ENCODE results near the gene UBE2N. TPM values are rescaled to one million over a fixed set of nuclear protein-coding genes. Genes with fewer than 3 reads are reported as not detected.
"Not testable (repeated sequence)": the region's sequence is repeated elsewhere in the genome, so short reads cannot be mapped to it uniquely, and the experiment has no call there.

Gene UBE2N
- polyA plus RNA-seq, 1 experiment = 159 TPM

- POLR2A ChIA-PET = no interaction called here
- H3K27ac ChIP-seq (ENCODE audit: low read depth, low read length) = no peak overlapping the region
- H3K4me3 ChIP-seq (ENCODE audit: low read depth, low read length) = no peak overlapping the region
- DNase-seq (ENCODE audit: low read depth, low spot score) = no peak
- CTCF ChIA-PET = interaction anchor here (1.0 to 5.5 kb wide), 3 partner anchors 14 to 668 kb away, joined by 3 to 32 read pairs (median 3); no protein-coding TSS in a partner anchor
- no peak for TF ChIP-seq CTCF (IDR thresholded peaks at IDR 0.05; ENCODE audit: low read depth, low read length)
- H3K9me3 ChIP-seq (ENCODE audit: control insufficient read depth, insufficient read depth, low read length) = no peaks in the 10 kb centered on the region
- H3K27me3 ChIP-seq (ENCODE audit: control insufficient read depth, insufficient read depth, low read length) = no peaks in the 10 kb centered on the region
These were observed 7.4 kb downstream of the UBE2N start for GRCh38 chr12:93434256-93434865.

GRCh38 chr12:93432031-93432430 is 9.7 kb downstream of the UBE2N start:
- CTCF ChIA-PET = interaction anchor here (1.4 to 2.0 kb wide), 2 partner anchors 13 to 670 kb away, joined by 6 to 8 read pairs; no protein-coding TSS in a partner anchor
- POLR2A ChIA-PET = interaction anchor here (0.6 kb wide), 1 partner anchor 347 kb away, joined by 3 read pairs; no protein-coding TSS in a partner anchor

DNA sequence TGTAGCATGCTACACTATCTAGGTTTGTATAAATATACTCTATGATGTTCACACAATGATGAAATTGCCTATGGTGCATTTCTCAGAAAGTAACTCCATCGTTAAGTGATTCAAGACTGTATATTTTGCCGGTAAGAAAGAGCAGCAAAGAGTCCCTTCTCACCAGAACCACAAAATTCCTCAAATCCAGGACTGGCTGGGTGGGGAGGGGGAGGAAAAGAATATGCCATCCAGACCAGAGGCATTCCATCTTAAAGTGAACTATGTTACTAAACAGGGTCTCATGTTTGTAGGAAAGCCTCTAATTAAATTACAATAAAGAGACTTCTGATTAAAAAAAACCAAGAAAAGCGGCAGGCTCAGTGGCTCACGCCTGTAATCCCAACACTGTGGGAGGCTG is 11.5 kb downstream of the UBE2N start:
- no peak overlapping the region for H3K27ac ChIP-seq (ENCODE audit: low read depth, low read length)
- no peak for TF ChIP-seq CTCF (IDR thresholded peaks at IDR 0.05; ENCODE audit: low read depth, low read length)
- POLR2A ChIA-PET = no interaction called here
- CTCF ChIA-PET = interaction anchor here (0.9 to 1.2 kb wide), 3 partner anchors 11 to 672 kb away, joined by 3 to 12 read pairs (median 3); no protein-coding TSS in a partner anchor
- H3K27me3 ChIP-seq (ENCODE audit: control insufficient read depth, insufficient read depth, low read length) = no peaks in the 10 kb centered on the region
- DNase-seq (ENCODE audit: low read depth, low spot score) = no peak
- no peak overlapping the region for H3K4me3 ChIP-seq (ENCODE audit: low read depth, low read length)
- H3K9me3 ChIP-seq (ENCODE audit: control insufficient read depth, insufficient read depth, low read length) = no peaks in the 10 kb centered on the region

More at GRCh38 chr12:93432031-93432430, 9.7 kb downstream of the UBE2N start:
- H3K4me3 ChIP-seq (ENCODE audit: low read depth, low read length); DNase-seq (ENCODE audit: low read depth, low spot score); H3K27ac ChIP-seq (ENCODE audit: low read depth, low read length); H3K9me3 ChIP-seq (ENCODE audit: control insufficient read depth, insufficient read depth, low read length); H3K27me3 ChIP-seq (ENCODE audit: control insufficient read depth, insufficient read depth, low read length): not testable (repeated sequence)

DNA sequence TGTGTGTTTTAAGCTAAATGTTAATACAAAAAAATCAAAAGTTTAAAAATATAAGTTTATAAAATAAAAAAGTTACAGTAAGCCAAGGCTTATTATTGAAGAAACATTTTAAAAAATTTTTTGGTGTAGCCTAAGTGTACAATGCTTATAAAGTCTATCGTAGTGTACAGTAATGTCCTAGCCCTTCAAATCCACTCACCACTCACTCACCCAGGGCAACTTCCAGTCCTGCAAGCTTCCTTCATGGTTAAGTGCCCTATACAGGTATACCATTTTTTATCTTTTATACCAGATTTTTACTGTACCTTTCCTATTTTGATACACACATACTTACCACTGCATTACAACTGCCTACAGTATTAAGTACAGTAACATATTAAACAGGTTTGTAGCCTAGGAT is 11.9 kb downstream of the UBE2N start:
- Histone ChIP-seq H3K4me3 (ENCODE audit: low read depth, low read length) (no peak overlapping the region), H3K9me3 (ENCODE audit: control insufficient read depth, insufficient read depth, low read length) (no peaks in the 10 kb centered on the region), H3K27me3 (ENCODE audit: control insufficient read depth, insufficient read depth, low read length) (no peaks in the 10 kb centered on the region), H3K27ac (ENCODE audit: low read depth, low read length) (no peak overlapping the region)
- DNase-seq (ENCODE audit: low read depth, low spot score) = no peak
- no peak for TF ChIP-seq CTCF (IDR thresholded peaks at IDR 0.05; ENCODE audit: low read depth, low read length)
- POLR2A ChIA-PET = no interaction called here
- CTCF ChIA-PET = interaction anchor here (0.9 to 1.2 kb wide), 3 partner anchors 10 to 672 kb away, joined by 3 to 12 read pairs (median 3); no protein-coding TSS in a partner anchor

- Histone ChIP-seq H3K27ac (ENCODE audit: low read depth, low read length) (no peak overlapping the region), H3K27me3 (ENCODE audit: control insufficient read depth, insufficient read depth, low read length) (no peaks in the 10 kb centered on the region), H3K4me3 (ENCODE audit: low read depth, low read length) (no peak overlapping the region), H3K9me3 (ENCODE audit: control insufficient read depth, insufficient read depth, low read length) (no peaks in the 10 kb centered on the region)
- DNase-seq (ENCODE audit: low read depth, low spot score) = no peak
- TF ChIP-seq CTCF (IDR thresholded peaks at IDR 0.05; ENCODE audit: low read depth, low read length) = no peak
- POLR2A ChIA-PET = no interaction called here
- CTCF ChIA-PET = interaction anchor here (0.9 to 1.2 kb wide), 3 partner anchors 10 to 673 kb away, joined by 3 to 12 read pairs (median 3); no protein-coding TSS in a partner anchor
These were observed 12.3 kb downstream of the UBE2N start for GRCh38 chr12:93429448-93429847.
